K562 (cell line): ENCODE measurements around the gene APPL2. TPM values are rescaled to one million over a fixed set of nuclear protein-coding genes. Genes with fewer than 3 reads are reported as not detected.

Experiments
- ATAC-seq: fragments of 200-7000 bp; cut with Tn5 transposase; 3 replicates; pipeline ENCODE4 v1.9.1; 2020; ENCODE audit warnings: moderate library complexity
- BruUV-seq: library from RNA; stranded (reverse); fragments of 400-500 nt; replicated peaks from 2 replicates; lab custom pipeline; 2021; lab: Mats Ljungman, UMichigan
- CTCF ChIA-PET: fragments of 300-600 bp; formaldehyde crosslinking; extraction: SDS; loops from one replicate; lab custom pipeline; 2021; ENCODE audit warnings: low intra/inter-chr PET ratio; lab: Yijun Ruan, JAX
- POLR2A ChIA-PET: fragments of 300-600, 350-650 bp; sonication (Branson Sonifier 250); formaldehyde crosslinking; extraction: SDS; loops from one replicate; lab custom pipeline; 2021; ENCODE audit warnings: antibody characterized with exemption, inconsistent platforms; lab: Yijun Ruan, JAX
- DNase-seq, 4 experiments: peaks; one replicate each; pipeline versions ENCODE4 v3.0.0 to v3.0.0-alpha.2; 2011 to 2018; ENCODE audit warnings: low spot score in 3 of 4, mixed read lengths in 3 of 4; ENCODE audit errors: extremely low read depth in 1 of 4
- FAIRE-seq: peaks from 2 replicates; lab custom pipeline; 2011; peaks lifted over from hg19 to GRCh38; lab: Jason Lieb, UNC
- H2AFZ ChIP-seq: 2 replicates; pipeline ENCODE4 v1.6.0; 2011; ENCODE audit warnings: low read depth, low read length, control low read depth, inconsistent platforms
- H3K27ac ChIP-seq: fragments of 200-600 bp; 3 replicates; pipeline ENCODE4 v1.8.0; 2011; ENCODE audit warnings: low read depth, mild to moderate bottlenecking, control low read depth, inconsistent platforms, low read length, moderate library complexity, mixed read lengths; ENCODE audit errors: extremely low read depth
- H3K27me3 ChIP-seq, 2 experiments: fragments of 300-600 bp in 1 of 2; 2 replicates in 1 of 2; 3 replicates in 1 of 2; pipeline versions ENCODE4 v1.6.0 to v1.8.0; 2011; ENCODE audit warnings: inconsistent platforms in 2 of 2, low read length in 2 of 2, mild to moderate bottlenecking in 1 of 2, mixed read lengths in 1 of 2, moderate library complexity in 1 of 2; ENCODE audit not compliant: control insufficient read depth in 2 of 2, insufficient read depth in 2 of 2
- H3K36me3 ChIP-seq: fragments of 300-600 bp; 3 replicates; pipeline ENCODE4 v1.8.0; 2011; ENCODE audit warnings: mild to moderate bottlenecking, low read length, inconsistent platforms; ENCODE audit not compliant: control insufficient read depth, insufficient read depth
- H3K4me1 ChIP-seq, 2 experiments: fragments of 200-600 bp in 1 of 2; replicated peaks in 1 of 2; 2 replicates in 1 of 2; 3 replicates in 1 of 2; pipeline versions ENCODE4 v1.5.1 to v1.8.0; 2011; ENCODE audit warnings: inconsistent platforms in 2 of 2, low read length in 2 of 2, mild to moderate bottlenecking in 1 of 2, mixed read lengths in 1 of 2, moderate library complexity in 1 of 2; ENCODE audit not compliant: control insufficient read depth in 2 of 2, insufficient read depth in 2 of 2
- H3K4me2 ChIP-seq: 2 replicates; pipeline ENCODE4 v1.6.1; 2011; ENCODE audit warnings: low read length, control low read depth, inconsistent platforms, mixed read lengths; ENCODE audit not compliant: insufficient read depth
- H3K4me3 ChIP-seq: fragments of 200-600 bp; sonication (generic), shearing (Covaris generic); 2 replicates; pipeline ENCODE4 v1.5.1; 2016; ENCODE audit warnings: control low read depth, inconsistent platforms
- H3K79me2 ChIP-seq: fragments of 200-600 bp; 3 replicates; pipeline ENCODE4 v1.8.0; 2011; ENCODE audit warnings: low read length, inconsistent platforms; ENCODE audit not compliant: control insufficient read depth, insufficient read depth
- H3K9ac ChIP-seq, 2 experiments: 2 replicates each; pipeline versions ENCODE4 v1.6.0 to v1.6.1; 2011; ENCODE audit warnings: low read depth in 2 of 2, low read length in 2 of 2, control low read depth in 1 of 2, inconsistent platforms in 1 of 2, mild to moderate bottlenecking in 1 of 2, mixed read lengths in 1 of 2; ENCODE audit not compliant: insufficient read depth in 1 of 2
- H3K9me1 ChIP-seq: one replicate; pipeline ENCODE4 v1.6.0; 2011; ENCODE audit warnings: inconsistent platforms, mild to moderate bottlenecking, low read length, moderate library complexity; ENCODE audit not compliant: control insufficient read depth, insufficient read depth
- H3K9me3 ChIP-seq: replicated peaks from 2 replicates; pipeline ENCODE4 v1.5.1; 2011; ENCODE audit warnings: low read depth, low read length, inconsistent platforms; ENCODE audit not compliant: control insufficient read depth, insufficient read depth
- H4K20me1 ChIP-seq: replicated peaks from 2 replicates; pipeline ENCODE4 v1.6.1; 2011; ENCODE audit warnings: low read length, inconsistent platforms, mixed read lengths; ENCODE audit not compliant: control insufficient read depth, insufficient read depth
- SPI1 ChIP-seq: IDR thresholded peaks from 2 replicates; pipeline ENCODE4 v1.6.1; 2011; ENCODE audit warnings: low read depth, low read length, control low read depth, borderline replicate concordance
- ZNF436 ChIP-seq: fragments of 250-450, 450-650 bp; sonication (Bioruptor Pico); formaldehyde crosslinking; IDR thresholded peaks from 2 replicates; pipeline ENCODE4 v1.7.0; 2020; ENCODE audit warnings: mild to moderate bottlenecking
- ZNF695 ChIP-seq: fragments of 450-650 bp; formaldehyde crosslinking; IDR thresholded peaks from 2 replicates; pipeline ENCODE4 v1.4.0; 2020; ENCODE audit warnings: mild to moderate bottlenecking, moderate library complexity
- WGBS: fragments of 100-300 bp; shearing (Covaris generic); methylation state at CpG from one replicate; pipeline ENCODE4 v1.1.6; 2016; ENCODE audit warnings: low coverage, mixed read lengths; ENCODE audit not compliant: insufficient coverage; ENCODE audit errors: missing lambda C conversion rate; 5-methylcytosine and 5-hydroxymethylcytosine counted together
- in situ Hi-C: fragments of 300-500 bp; cut with MboI; formaldehyde crosslinking; loops from 4 replicates; pipeline ENCODE4 v1.15.0; 2018; ENCODE audit warnings: inconsistent platforms, mixed read lengths
- intact Hi-C: fragments of 100-400 bp; cut with micrococcal nuclease; formaldehyde crosslinking; loops from 2 replicates; pipeline ENCODE4 v1.14.2; 2022
- polyA plus RNA-seq, 8 experiments: library from polyadenylated mRNA; depleted of rRNA in 4 of 8; stranded (reverse) in 5 of 8; unstranded in 3 of 8; fragments of >200 nt; fragmentation: Nextera tagmentation in 2 of 8; fragmentation: Illumina TruSeq in 1 of 8; extraction: Ambion mirVana in 2 of 8; extraction: Trizol in 1 of 8; gene quantifications; 2 replicates each; pipeline versions ENCODE4 v1.2.1 to v1.2.3, GENCODE V29; 2011 to 2014; ENCODE audit warnings: inconsistent platforms in 1 of 8, missing spikeins in 1 of 8
- total RNA-seq, 7 experiments: library from RNA; depleted of rRNA in 6 of 7; stranded (reverse); fragments of >200 nt in 6 of 7; fragmentation: Illumina TruSeq in 2 of 7; extraction: Trizol in 2 of 7; gene quantifications; 2 replicates each; pipeline versions ENCODE4 v1.2.1 to v1.2.3, GENCODE V29; 2011 to 2021; ENCODE audit warnings: low replicate concordance in 1 of 7
- TF ChIP-seq, protein P1 (sequence below): fragments of 450-650 bp; IDR thresholded peaks from 2 replicates; pipeline ENCODE4 v1.7.0; 2016; ENCODE audit warnings: borderline replicate concordance

Gene APPL2
- total and polyA plus RNA-seq, 9 of the 15 experiments (the other 6 are each of a cell fraction or from before 2014, with no cell fraction given): 2.1 to 14.4 (median 8.2) TPM

DNA sequence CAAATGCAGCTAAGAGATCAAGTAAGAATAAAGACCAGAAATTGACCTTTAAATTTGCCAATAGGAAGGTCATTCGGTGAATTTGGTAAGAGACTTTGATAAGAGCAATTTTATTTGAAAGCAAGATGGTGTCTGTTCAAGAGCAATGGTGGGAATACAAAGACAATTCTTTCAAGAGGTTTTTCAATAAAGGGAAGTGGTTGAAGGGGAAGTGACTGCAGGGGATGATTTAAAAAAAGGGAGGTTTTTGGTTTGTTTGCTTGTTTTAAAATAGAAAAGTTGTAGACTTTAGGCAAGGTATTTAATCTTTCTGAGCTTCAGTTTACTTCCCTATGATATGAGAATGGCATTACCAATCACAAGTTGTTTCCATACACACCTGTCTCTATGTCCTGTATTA is 4.3 kb upstream of the APPL2 start:
- no peaks in the 10 kb centered on the region for H3K36me3 ChIP-seq
- no peaks in the 10 kb centered on the region; the same call in 1 of the 2 replicates for H3K9me3 ChIP-seq
- ChIA-PET POLR2A (interaction anchor here (0.9 kb wide), 1 partner anchor 18 kb away, joined by 4 read pairs; no protein-coding TSS in a partner anchor), CTCF (no interaction called here)
- 0% methylated on average over 1 of the region's 1 CpG for WGBS
- intact Hi-C loops (no loop called here), in situ Hi-C loops (no loop called here)
- no peak for DNase-seq
- no peak overlapping the region for H3K27ac ChIP-seq
- H3K27me3 ChIP-seq: no peaks in the 10 kb centered on the region
- no peak overlapping the region for H3K4me2 ChIP-seq
- no peak for ATAC-seq
- TF ChIP-seq ZNF695 (CRISPR knock-in tag) (no peak), ZNF436 (CRISPR knock-in tag) (no peak), SPI1 (peak; percentile 70; the same call in 1 of the 2 replicates)
- TF ChIP-seq, protein P1, sequence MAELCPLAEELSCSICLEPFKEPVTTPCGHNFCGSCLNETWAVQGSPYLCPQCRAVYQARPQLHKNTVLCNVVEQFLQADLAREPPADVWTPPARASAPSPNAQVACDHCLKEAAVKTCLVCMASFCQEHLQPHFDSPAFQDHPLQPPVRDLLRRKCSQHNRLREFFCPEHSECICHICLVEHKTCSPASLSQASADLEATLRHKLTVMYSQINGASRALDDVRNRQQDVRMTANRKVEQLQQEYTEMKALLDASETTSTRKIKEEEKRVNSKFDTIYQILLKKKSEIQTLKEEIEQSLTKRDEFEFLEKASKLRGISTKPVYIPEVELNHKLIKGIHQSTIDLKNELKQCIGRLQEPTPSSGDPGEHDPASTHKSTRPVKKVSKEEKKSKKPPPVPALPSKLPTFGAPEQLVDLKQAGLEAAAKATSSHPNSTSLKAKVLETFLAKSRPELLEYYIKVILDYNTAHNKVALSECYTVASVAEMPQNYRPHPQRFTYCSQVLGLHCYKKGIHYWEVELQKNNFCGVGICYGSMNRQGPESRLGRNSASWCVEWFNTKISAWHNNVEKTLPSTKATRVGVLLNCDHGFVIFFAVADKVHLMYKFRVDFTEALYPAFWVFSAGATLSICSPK: no peak
- H3K9ac ChIP-seq: no peak overlapping the region
- no peaks in the 10 kb centered on the region for H3K9me1 ChIP-seq
- H3K79me2 ChIP-seq: peaks cover 4% of the 10 kb centered on the region; the same call in 2 of the 3 replicates
- H2AFZ ChIP-seq: no peak overlapping the region
- no TSS peak for BruUV-seq
- no peak overlapping the region for H3K4me3 ChIP-seq
- no peak for FAIRE-seq
- peaks cover 3 to 7% of the 10 kb centered on the region in 2 experiments; a peak in 4 of 5 replicates for H3K4me1 ChIP-seq
- H4K20me1 ChIP-seq: no peaks in the 10 kb centered on the region
